Measurements from ENCODE around the gene TBC1D2B. TPM values are rescaled to one million over a fixed set of nuclear protein-coding genes. Genes with fewer than 3 reads are reported as not detected.

Gene TBC1D2B
- total RNA-seq, 6 donors from 2014 or later = 31.5 to 103 (median 64.2) TPM

- Histone ChIP-seq H3K4me1 (peaks cover 35 to 68% (median 47%) of the 10 kb centered on the region in 4 donors), H3K27me3 (no peaks in the 10 kb centered on the region), H3K27ac (peak overlapping the region in 3 of 4 donors; percentile 54 to 82 (median 74)), H3K4me3 (no peak overlapping the region), H3K36me3 (peaks cover 5 to 91% (median 52%) of the 10 kb centered on the region in 4 donors), H3K9me3 (no peaks in the 10 kb centered on the region)
- 77 to 79% methylated on average over 4 of the region's 4 CpGs for WGBS, 2 donors
- DNase-seq (no peak), ATAC-seq (ENCODE audit: low FRiP score in 2 of 2) (no peak)
- TF ChIP-seq EP300 (IDR thresholded peaks at IDR 0.05) (no peak), POLR2A (IDR thresholded peaks at IDR 0.05) (no peak), POLR2AphosphoS5 (IDR thresholded peaks at IDR 0.05) (no peak), CTCF (IDR thresholded peaks at IDR 0.05) (no peak)
Measured at GRCh38 chr15:78010067-78010466, 67.4 kb downstream of the TBC1D2B start.

GRCh38 chr15:78007964-78008886, 69.3 kb downstream of the TBC1D2B start:
- WGBS, 2 donors = 74% methylated on average over 4 to 17 of the region's 17 CpGs
- Histone ChIP-seq H3K4me1 (peaks cover 53 to 80% (median 60%) of the 10 kb centered on the region in 4 donors), H3K27me3 (no peaks in the 10 kb centered on the region), H3K9me3 (no peaks in the 10 kb centered on the region), H3K36me3 (peaks cover 5 to 87% (median 50%) of the 10 kb centered on the region in 4 donors), H3K4me3 (no peak overlapping the region), H3K27ac (peak overlapping the region; percentile 55 to 80 (median 62))
- DNase-seq (peak; percentile 74 to 80), ATAC-seq (ENCODE audit: low FRiP score in 2 of 2) (peak; percentile 69 to 76)
- TF ChIP-seq POLR2AphosphoS5 (IDR thresholded peaks at IDR 0.05) (no peak), POLR2A (IDR thresholded peaks at IDR 0.05) (no peak), EP300 (IDR thresholded peaks at IDR 0.05) (no peak), CTCF (IDR thresholded peaks at IDR 0.05) (no peak)

- no peaks in the 10 kb centered on the region for H3K27me3 ChIP-seq
- no peaks in the 10 kb centered on the region for H3K9me3 ChIP-seq
- no peak for DNase-seq
- peaks cover 49 to 74% (median 60%) of the 10 kb centered on the region in 4 donors for H3K4me1 ChIP-seq
- 75 to 85% methylated on average over 9 to 11 of the region's 11 CpGs for WGBS, 2 donors
- TF ChIP-seq POLR2A (IDR thresholded peaks at IDR 0.05) (no peak), CTCF (IDR thresholded peaks at IDR 0.05) (no peak), POLR2AphosphoS5 (IDR thresholded peaks at IDR 0.05) (no peak), EP300 (IDR thresholded peaks at IDR 0.05) (no peak)
- H3K4me3 ChIP-seq = no peak overlapping the region
- no peak for ATAC-seq (ENCODE audit: low FRiP score in 2 of 2)
- H3K36me3 ChIP-seq = peaks cover 8 to 87% (median 49%) of the 10 kb centered on the region in 4 donors
- H3K27ac ChIP-seq = peak overlapping the region; percentile 55 to 80 (median 62)
Measured at GRCh38 chr15:78007211-78007931, 70.1 kb downstream of the TBC1D2B start.

- Histone ChIP-seq H3K27me3 (no peaks in the 10 kb centered on the region), H3K9me3 (no peaks in the 10 kb centered on the region), H3K4me3 (no peak overlapping the region), H3K27ac (peak overlapping the region; percentile 7 to 80 (median 60)), H3K4me1 (peaks cover 49 to 68% (median 54%) of the 10 kb centered on the region in 4 donors), H3K36me3 (peaks cover 9 to 87% (median 50%) of the 10 kb centered on the region in 4 donors)
- ATAC-seq (ENCODE audit: low FRiP score in 2 of 2) (no peak), DNase-seq (peak in 1 of 2 donors; percentile 45)
- TF ChIP-seq CTCF (IDR thresholded peaks at IDR 0.05) (no peak), POLR2A (IDR thresholded peaks at IDR 0.05) (no peak), POLR2AphosphoS5 (IDR thresholded peaks at IDR 0.05) (no peak), EP300 (IDR thresholded peaks at IDR 0.05) (no peak)
- 67 to 88% methylated on average over 10 to 13 of the region's 13 CpGs for WGBS, 2 donors
Measured at GRCh38 chr15:78006567-78007205, 70.8 kb downstream of the TBC1D2B start.

Data from upper lobe of left lung (tissue), 6 donors.